Stomach smooth muscle (tissue), 2 donors: ENCODE measurements around the gene OOSP2.

Experiments used
- H3K27ac ChIP-seq: one replicate; pipeline ENCODE4 v1.7.0; 2013; ENCODE audit warnings: mild to moderate bottlenecking, low read length, inconsistent platforms
- H3K27me3 ChIP-seq, 2 donors: one replicate each; pipeline ENCODE4 v1.7.0; 2013; ENCODE audit warnings: low read length in 2 of 2; ENCODE audit not compliant: insufficient read depth in 2 of 2, control insufficient read depth in 1 of 2
- H3K36me3 ChIP-seq, 2 donors: one replicate each; pipeline ENCODE4 v1.7.0; 2013; ENCODE audit warnings: low read length in 2 of 2; ENCODE audit not compliant: control insufficient read depth in 2 of 2, insufficient read depth in 2 of 2
- H3K4me1 ChIP-seq: one replicate; pipeline ENCODE4 v1.7.0; 2013; ENCODE audit warnings: low read length; ENCODE audit not compliant: control insufficient read depth, insufficient read depth
- H3K4me3 ChIP-seq, 2 donors: one replicate each; pipeline ENCODE4 v1.7.0; 2013; ENCODE audit warnings: low read length in 2 of 2
- H3K9ac ChIP-seq, 2 donors: one replicate each; pipeline ENCODE4 v1.7.0; 2013; ENCODE audit warnings: low read length in 2 of 2, mild to moderate bottlenecking in 1 of 2
- H3K9me3 ChIP-seq, 2 donors: one replicate each; pipeline ENCODE4 v1.7.0; 2013; ENCODE audit warnings: low read length in 2 of 2; ENCODE audit not compliant: control insufficient read depth in 2 of 2
- donor health status: healthy.
- donor health status: Pancreatic carcinoma.

The OOSP2 gene

GRCh38 chr11:60078745-60079144 is 38.5 kb downstream of the OOSP2 start:
- no peaks in the 10 kb centered on the region for H3K9me3 ChIP-seq
- no peak overlapping the region for H3K4me3 ChIP-seq
- H3K36me3 ChIP-seq, result no peaks in the 10 kb centered on the region
- H3K27ac ChIP-seq, result no peak overlapping the region
- H3K4me1 ChIP-seq, result no peaks in the 10 kb centered on the region
- H3K9ac ChIP-seq, result no peak overlapping the region
- H3K27me3 ChIP-seq, result no peaks in the 10 kb centered on the region

GRCh38 chr11:60080535-60080934 is 40.3 kb downstream of the OOSP2 start:
- no peaks in the 10 kb centered on the region for H3K27me3 ChIP-seq
- H3K9ac ChIP-seq, result no peak overlapping the region
- H3K4me1 ChIP-seq, result no peaks in the 10 kb centered on the region
- H3K4me3 ChIP-seq, result no peak overlapping the region
- H3K27ac ChIP-seq, result no peak overlapping the region
- H3K36me3 ChIP-seq, result no peaks in the 10 kb centered on the region
- H3K9me3 ChIP-seq, result no peaks in the 10 kb centered on the region

- Histone ChIP-seq H3K27me3 (no peaks in the 10 kb centered on the region), H3K9ac (no peak overlapping the region), H3K4me3 (no peak overlapping the region), H3K9me3 (no peaks in the 10 kb centered on the region), H3K4me1 (no peaks in the 10 kb centered on the region), H3K36me3 (no peaks in the 10 kb centered on the region), H3K27ac (no peak overlapping the region)
Measured at GRCh38 chr11:60084631-60085273, 44.5 kb downstream of the OOSP2 start.

- Histone ChIP-seq H3K27me3 (no peaks in the 10 kb centered on the region), H3K9ac (no peak overlapping the region), H3K4me3 (no peak overlapping the region), H3K36me3 (no peaks in the 10 kb centered on the region), H3K9me3 (no peaks in the 10 kb centered on the region), H3K27ac (no peak overlapping the region), H3K4me1 (no peaks in the 10 kb centered on the region)
Measured at GRCh38 chr11:60085909-60086308, 45.7 kb downstream of the OOSP2 start.

- H3K27ac ChIP-seq, result no peak overlapping the region
- H3K9me3 ChIP-seq, result no peaks in the 10 kb centered on the region
- H3K27me3 ChIP-seq, result no peaks in the 10 kb centered on the region
- H3K36me3 ChIP-seq, result no peaks in the 10 kb centered on the region
- no peaks in the 10 kb centered on the region for H3K4me1 ChIP-seq
- H3K9ac ChIP-seq, result no peak overlapping the region
- H3K4me3 ChIP-seq, result no peak overlapping the region
Measured at GRCh38 chr11:60087239-60087638, 47.0 kb downstream of the OOSP2 start.

- H3K4me1 ChIP-seq, result no peaks in the 10 kb centered on the region
- H3K27ac ChIP-seq, result no peak within 1 kb of the TSS
- no peaks in the 10 kb centered on the region for H3K36me3 ChIP-seq
- H3K9ac ChIP-seq, result no peak within 1 kb of the TSS
- no peaks in the 10 kb centered on the region for H3K27me3 ChIP-seq
- no peaks in the 10 kb centered on the region for H3K9me3 ChIP-seq
- no peak within 1 kb of the TSS for H3K4me3 ChIP-seq
Measured at GRCh38 chr11:60088364-60088763, 48.2 kb downstream of the OOSP2 start, which contains the start of gene MS4A2. Gene MS4A2 (plus strand): TSS chr11:60088664. CDS start chr11:60088766, 102 bp downstream.

GRCh38 chr11:60095477-60096120 is 55.4 kb downstream of the OOSP2 start:
- no peaks in the 10 kb centered on the region for H3K4me1 ChIP-seq

GRCh38 chr11:60097189-60097588 is 57.0 kb downstream of the OOSP2 start:
- Histone ChIP-seq H3K4me3 (no peak overlapping the region), H3K4me1 (no peaks in the 10 kb centered on the region), H3K9me3 (no peaks in the 10 kb centered on the region), H3K9ac (no peak overlapping the region), H3K36me3 (no peaks in the 10 kb centered on the region), H3K27me3 (no peaks in the 10 kb centered on the region), H3K27ac (no peak overlapping the region)

More at GRCh38 chr11:60095477-60096120, 55.4 kb downstream of the OOSP2 start:
- no peak overlapping the region for H3K27ac ChIP-seq
- H3K4me3 ChIP-seq, result no peak overlapping the region
- no peak overlapping the region for H3K9ac ChIP-seq
- H3K36me3 ChIP-seq, result no peaks in the 10 kb centered on the region
- H3K27me3 ChIP-seq, result no peaks in the 10 kb centered on the region
- H3K9me3 ChIP-seq, result no peaks in the 10 kb centered on the region
